NCI-H2171 (cell line): ENCODE measurements around the gene VAX1.
"Not testable (repeated sequence)": the region's sequence is repeated elsewhere in the genome, so short reads cannot be mapped to it uniquely, and the experiment has no call there.

Experiments used
- DNase-seq: peaks from one replicate; lab custom pipeline; 2025; lab: John Stamatoyannopoulos, UW

Gene VAX1

GRCh38 chr10:117134306-117135025, 3.6 kb downstream of the VAX1 start:
- DNase-seq, result no peak

- no peak for DNase-seq
Measured at GRCh38 chr10:117134056-117134305, 4.1 kb downstream of the VAX1 start.

- no peak for DNase-seq
Measured at GRCh38 chr10:117133273-117134055, 4.6 kb downstream of the VAX1 start.

GRCh38 chr10:117132751-117133231, 5.3 kb downstream of the VAX1 start:
- no peak for DNase-seq

GRCh38 chr10:117131376-117132327, 6.4 kb downstream of the VAX1 start:
- DNase-seq, result no peak

GRCh38 chr10:117130862-117131375, 7.2 kb downstream of the VAX1 start:
- no peak for DNase-seq

- DNase-seq, result no peak
Measured at GRCh38 chr10:117130346-117130745, 7.7 kb downstream of the VAX1 start.

- DNase-seq, result not testable (repeated sequence)
Measured at GRCh38 chr10:117126645-117127044, 11.4 kb downstream of the VAX1 start.

- no peak for DNase-seq
Measured at GRCh38 chr10:117126034-117126433, 12.0 kb downstream of the VAX1 start.

- no peak for DNase-seq
Measured at GRCh38 chr10:117112220-117112619, 25.9 kb downstream of the VAX1 start.

GRCh38 chr10:117107238-117107637, 30.8 kb downstream of the VAX1 start:
- no peak for DNase-seq

- no peak for DNase-seq
Measured at GRCh38 chr10:117096599-117097201, 41.4 kb downstream of the VAX1 start.

GRCh38 chr10:117094856-117095255, 43.2 kb downstream of the VAX1 start:
- no peak for DNase-seq

- DNase-seq, result no peak
Measured at GRCh38 chr10:117092386-117092785, 45.7 kb downstream of the VAX1 start.

GRCh38 chr10:117090834-117091233, 47.2 kb downstream of the VAX1 start:
- DNase-seq, result no peak

- no peak for DNase-seq
Measured at GRCh38 chr10:117087521-117087920, 50.5 kb downstream of the VAX1 start.

- DNase-seq, result no peak
Measured at GRCh38 chr10:117086546-117086945, 51.5 kb downstream of the VAX1 start.

- DNase-seq, result not testable (repeated sequence)
Measured at GRCh38 chr10:117084421-117085246, 53.4 kb downstream of the VAX1 start.
